GM21723 (cell line): Measurements from ENCODE around the gene TMEM116.
"Not testable (repeated sequence)": the region's sequence is repeated elsewhere in the genome, so short reads cannot be mapped to it uniquely, and the experiment has no call there.

ENCODE experiments used
- ATAC-seq: cut with Tn5 transposase; IDR thresholded peaks from one replicate; pipeline ENCODE4 v1.9.1; 2021; ENCODE audit warnings: mild to moderate bottlenecking, moderate library complexity; ENCODE audit not compliant: unreplicated experiment

The TMEM116 gene

DNA sequence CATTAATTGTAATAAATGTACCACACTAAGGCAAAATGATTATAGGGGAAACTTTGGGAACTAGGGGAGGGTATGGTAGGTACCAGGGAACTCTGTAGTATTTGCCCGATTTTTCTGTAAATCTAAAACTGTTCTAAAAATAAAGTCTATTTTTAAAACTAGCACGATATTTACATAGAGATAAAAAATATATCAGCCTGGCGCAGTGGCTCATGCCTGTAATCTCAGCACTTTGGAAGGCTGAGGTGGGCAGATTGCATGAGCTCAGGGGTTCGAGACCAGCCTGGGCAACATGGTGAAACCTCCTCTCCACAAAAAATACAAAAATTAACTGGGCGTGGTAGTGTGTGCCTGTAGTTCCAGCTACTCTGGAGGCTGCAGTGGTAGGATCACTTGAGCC, 32.4 kb downstream of the TMEM116 start:
- no peak for ATAC-seq

DNA sequence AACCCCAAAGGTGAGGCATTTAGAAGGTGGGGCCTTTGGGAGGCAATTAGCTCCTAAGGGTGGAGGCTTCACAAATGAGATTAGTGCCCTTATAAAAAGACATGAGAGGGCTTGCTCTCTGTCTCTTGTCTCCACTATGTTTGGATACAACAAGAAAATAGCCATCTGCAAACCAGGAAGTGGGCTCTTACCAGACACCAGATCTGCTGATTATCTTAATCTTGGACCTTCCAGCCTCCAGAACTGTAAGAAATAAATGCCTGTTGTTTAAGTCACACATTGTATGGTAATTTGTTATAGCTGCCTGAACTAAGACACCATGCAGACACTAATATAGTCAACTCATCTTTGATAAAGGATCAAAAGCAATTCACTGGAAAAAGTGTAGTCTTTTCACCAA, 34.4 kb downstream of the TMEM116 start:
- ATAC-seq = no peak

DNA sequence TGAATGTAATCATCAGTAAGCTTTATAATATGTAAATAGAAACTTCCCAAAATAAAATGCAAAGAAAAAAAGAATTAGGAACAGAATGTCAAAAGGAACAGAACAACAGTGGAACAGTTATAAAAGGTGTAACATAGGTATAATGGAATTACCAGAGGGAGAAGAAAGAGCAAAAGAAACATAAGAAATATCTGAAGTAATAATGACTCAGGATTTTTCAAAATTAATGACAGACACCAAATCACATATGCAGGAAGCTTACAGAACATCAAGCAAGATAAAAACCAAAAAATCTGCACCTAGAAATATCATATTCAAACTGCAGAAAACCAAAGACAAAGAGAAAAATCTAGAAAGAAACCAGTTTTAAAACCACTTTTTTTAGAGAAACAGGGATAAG, 36.1 kb downstream of the TMEM116 start:
- ATAC-seq = no peak

- no peak for ATAC-seq
Observed at GRCh38 chr12:111976291-111976690, 36.7 kb downstream of the TMEM116 start.

DNA sequence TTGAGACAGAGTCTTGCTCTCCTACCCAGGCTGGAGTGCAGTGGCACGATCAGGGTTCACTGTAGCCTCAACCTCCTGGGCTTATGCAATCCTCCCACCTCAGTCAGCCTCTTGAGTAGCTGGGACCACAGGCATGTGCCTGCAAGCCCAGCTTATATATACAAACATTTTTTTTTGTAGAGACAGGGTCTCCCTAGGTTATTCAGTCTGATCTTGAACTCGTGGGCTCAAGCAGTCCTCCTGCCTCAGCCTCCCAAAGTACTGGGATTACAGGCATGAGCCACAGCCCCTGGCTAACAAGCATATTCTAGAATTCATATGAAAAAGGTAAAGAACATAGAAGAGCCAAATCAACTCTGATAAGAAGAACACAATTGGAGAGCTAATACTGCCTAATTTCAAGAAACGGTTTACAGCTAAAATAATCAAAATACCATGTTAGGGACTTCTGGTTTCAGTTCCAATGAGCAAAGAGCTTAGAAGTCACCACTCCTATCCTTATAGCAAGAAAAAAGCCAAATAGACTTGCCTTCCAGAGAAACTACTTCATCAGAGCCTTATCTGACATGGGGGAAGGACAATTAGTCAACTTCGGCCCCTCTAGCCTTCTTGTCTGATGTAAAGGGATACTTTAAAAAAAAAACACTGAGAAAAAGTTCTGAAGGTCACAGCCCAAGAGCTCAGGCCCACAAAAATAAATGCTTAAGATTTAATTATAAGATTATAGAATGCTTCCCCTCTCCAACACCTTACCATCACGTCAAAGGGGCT, 37.6 kb downstream of the TMEM116 start:
- ATAC-seq = no peak

DNA sequence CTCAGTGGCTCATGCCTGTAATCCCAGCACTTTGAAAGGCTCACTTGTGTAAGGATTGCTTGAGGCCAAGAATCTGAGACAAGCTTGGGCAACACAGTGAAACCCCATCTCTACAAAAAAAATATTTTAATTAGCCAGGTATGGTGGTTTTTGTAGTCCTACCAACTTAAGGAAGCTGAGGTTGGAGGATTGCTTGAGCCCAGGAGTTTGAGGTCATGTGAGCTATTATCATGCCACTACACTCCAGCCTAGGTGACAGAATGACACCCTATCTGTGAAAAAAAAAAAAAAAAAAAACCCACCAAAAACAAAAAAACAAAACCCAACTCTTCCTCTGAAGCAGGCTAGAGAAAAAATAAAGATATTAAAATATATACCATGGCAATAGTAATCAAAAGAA, 41.2 kb downstream of the TMEM116 start:
- ATAC-seq = no peak

GRCh38 chr12:111964935-111965334, 48.0 kb downstream of the TMEM116 start:
- no peak for ATAC-seq

DNA sequence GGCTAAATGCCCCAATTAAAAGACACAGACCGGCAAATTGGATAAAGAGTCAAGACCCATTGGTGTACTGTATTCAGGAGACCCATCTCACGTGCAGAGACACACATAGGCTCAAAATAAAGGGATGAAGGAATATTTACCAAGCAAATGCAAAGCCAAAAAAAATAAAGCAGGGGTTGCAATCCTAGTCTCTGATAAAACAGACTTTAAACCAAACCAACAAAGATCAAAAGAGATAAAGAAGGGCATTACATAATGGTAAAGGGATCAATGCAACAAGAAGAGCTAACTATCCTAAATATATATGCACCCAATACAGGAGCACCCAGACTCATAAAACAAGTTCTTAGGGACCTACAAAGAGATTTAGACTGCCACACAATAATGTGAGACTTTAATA, 53.4 kb downstream of the TMEM116 start:
- not testable (repeated sequence) for ATAC-seq

GRCh38 chr12:111957224-111957623, 55.7 kb downstream of the TMEM116 start:
- not testable (repeated sequence) for ATAC-seq

- no peak for ATAC-seq
Observed at GRCh38 chr12:111954969-111955368, 58.0 kb downstream of the TMEM116 start.

GRCh38 chr12:111953455-111953854, 59.5 kb downstream of the TMEM116 start:
- no peak for ATAC-seq

DNA sequence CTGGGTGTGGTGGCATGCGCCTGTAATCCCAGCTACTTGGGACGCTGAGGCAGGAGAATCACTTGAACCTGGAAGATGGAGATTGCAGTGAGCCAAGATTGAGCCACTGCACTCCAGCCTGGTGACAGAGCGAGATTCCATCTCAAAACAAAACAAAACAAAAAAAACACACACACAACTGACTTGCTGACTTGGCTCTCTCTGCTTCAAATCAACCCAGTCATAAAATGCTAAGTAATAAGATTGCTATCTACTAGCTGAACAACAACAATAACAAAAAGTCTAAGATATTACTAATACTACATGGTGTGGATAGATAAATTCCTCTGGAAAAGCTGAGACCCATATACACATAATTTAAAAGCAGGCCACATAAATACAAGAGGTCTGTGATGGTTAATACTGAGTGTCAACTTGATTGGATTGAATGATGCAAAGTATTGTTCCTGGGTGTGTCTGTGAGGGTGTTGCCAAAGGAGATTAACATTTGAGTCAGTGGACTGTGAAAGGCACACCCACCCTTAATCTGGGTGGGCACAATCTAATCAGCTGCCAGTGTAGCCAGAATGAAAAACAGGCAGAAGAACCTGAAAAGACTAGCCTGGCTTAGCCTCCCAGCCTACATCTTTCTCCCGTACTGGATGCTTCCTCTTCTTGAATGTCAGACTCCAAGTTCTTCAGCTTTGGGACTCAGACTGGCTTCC, 60.7 kb downstream of the TMEM116 start:
- not testable (repeated sequence) for ATAC-seq

- ATAC-seq = not testable (repeated sequence)
Observed at GRCh38 chr12:111950961-111951676, 61.8 kb downstream of the TMEM116 start.

DNA sequence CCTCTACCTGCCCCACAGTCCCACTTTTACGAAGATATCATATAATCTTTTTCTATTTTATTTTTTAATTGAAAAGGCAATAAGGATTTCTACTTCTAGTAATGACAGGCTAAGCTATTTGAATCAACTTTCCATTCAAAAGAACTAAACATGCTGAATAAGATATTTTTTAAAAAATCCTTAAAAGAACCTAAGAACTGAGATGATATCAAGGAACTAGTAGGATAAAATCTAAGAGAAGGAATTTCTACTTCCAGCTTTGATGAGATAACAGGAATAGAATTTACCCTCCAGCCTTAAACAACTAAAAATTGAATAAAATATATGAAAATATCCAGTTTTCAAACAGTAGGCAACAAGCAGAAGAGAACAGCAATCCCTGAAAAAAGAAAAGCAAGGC, 69.0 kb downstream of the TMEM116 start:
- no peak for ATAC-seq

DNA sequence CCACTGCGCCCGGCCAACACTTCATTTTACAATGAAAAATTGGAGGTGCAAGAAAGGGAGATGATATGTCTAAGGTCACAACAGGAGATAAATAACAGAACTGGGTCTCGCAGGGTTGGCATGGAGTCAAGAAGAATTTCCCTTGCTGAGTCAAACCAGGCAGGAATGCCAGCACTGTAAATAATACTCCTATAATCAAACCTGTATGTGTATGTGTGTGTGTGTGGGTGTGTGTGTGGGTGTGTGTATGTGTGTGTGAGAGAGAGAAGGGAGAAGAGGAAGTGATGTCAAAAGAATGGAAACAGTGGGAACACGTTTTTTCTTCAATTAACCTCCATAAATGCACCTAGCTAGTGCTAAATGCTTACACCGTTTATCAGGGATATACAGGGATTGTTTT, 70.4 kb downstream of the TMEM116 start:
- ATAC-seq = no peak

GRCh38 chr12:111937429-111937828, 75.5 kb downstream of the TMEM116 start:
- ATAC-seq = no peak

GRCh38 chr12:111936869-111937268, 76.1 kb downstream of the TMEM116 start:
- ATAC-seq = no peak

DNA sequence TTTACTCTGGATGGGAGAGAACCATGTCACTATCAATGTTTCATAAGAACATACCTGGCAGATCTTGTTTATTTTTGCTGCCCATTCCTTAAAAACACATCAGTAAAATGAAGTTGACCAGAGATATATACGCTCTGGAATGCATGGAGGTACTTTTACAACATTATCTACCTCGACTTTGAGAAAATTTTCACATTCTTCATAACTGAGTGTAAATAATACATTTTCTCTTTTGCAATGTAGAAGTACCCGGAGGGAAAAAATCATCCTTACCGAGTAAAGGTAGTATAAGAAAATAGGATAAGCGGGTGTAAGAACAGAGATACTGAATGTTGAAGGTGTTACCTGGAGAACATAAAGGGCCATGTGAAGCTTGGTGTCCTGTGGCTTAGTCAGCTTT, 80.7 kb downstream of the TMEM116 start:
- ATAC-seq = no peak

GRCh38 chr12:111927346-111927745, 85.6 kb downstream of the TMEM116 start:
- ATAC-seq = no peak

DNA sequence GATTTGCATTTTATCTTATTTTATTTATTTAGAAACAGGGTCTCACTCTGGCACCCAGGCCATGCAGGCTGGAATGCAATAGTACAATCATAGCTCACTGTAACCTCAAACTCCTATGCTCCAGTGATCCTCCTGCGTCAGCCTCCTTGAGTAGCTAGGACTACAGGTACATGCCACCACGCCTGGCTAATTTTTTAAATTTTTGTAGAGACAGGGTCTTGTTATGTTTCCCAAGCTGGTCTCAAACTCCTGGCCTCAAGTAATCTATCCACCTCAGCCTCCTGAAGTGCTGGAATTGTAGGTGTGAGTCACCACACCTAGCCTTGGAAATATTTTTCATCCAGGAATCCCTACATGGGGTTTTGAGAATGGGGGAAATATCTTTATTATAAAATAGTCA, 86.3 kb downstream of the TMEM116 start:
- no peak for ATAC-seq

DNA sequence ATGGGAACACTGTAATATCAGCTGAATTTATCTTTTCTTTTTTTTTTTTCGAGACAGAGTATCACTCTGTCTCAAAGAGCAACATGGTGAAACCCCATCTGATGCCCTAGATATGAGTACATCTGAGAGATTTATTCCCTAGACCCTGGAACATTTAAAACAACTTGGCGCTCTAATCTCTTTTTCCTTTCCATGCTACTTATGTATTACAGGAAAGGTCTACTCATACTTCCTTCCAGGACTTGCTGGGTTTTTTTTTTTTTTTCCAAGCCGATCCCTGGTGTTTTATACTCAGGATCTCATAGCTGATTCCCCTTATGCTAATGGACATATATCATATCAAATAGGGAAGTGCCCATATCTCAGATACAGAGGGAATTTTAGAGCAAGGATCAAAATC, 87.8 kb downstream of the TMEM116 start:
- ATAC-seq = no peak

DNA sequence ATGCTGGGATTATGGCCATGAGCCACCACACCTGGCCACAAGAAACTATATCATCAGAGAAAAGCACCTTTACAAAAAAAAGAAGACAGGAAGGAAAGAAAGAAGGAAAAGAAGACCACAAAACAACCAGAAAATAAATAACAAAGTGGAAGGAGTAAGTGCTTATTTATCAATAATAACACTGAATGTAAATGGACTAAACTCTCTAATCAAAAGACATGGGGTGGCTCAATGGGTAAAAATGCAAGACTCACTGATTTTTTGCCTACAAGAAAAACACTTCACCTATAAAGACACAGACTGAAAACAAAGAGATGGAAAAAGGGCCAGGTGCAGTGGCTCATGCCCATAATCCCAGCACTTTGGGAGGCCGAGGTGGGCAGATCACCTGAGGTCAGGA, 105.2 kb downstream of the TMEM116 start:
- no peak for ATAC-seq
